WTC11 (cell line): ENCODE measurements around the gene LAD1. TPM values are rescaled to one million over a fixed set of nuclear protein-coding genes. Genes with fewer than 3 reads are reported as not detected.

ENCODE experiments used
- ATAC-seq: fragments of 200-7000 bp; cut with Tn5 transposase; 2 replicates; pipeline ENCODE4 v1.10.0; 2021; ENCODE audit warnings: mild to moderate bottlenecking, moderate library complexity
- CTCF ChIA-PET: fragments of 300-600 bp; sonication (Branson Sonifier 250); formaldehyde crosslinking; loops from one replicate; lab custom pipeline; 2021; ENCODE audit warnings: antibody characterized with exemption; lab: Charles Lee
- POLR2A ChIA-PET: fragments of 350-600 bp; sonication (Branson Sonifier 250); formaldehyde crosslinking; loops from one replicate; lab custom pipeline; 2021; ENCODE audit warnings: antibody characterized with exemption; lab: Charles Lee
- DNase-seq: peaks from one replicate; pipeline ENCODE4 v3.0.0; 2021; ENCODE audit warnings: low spot score
- H3K27ac Mint-ChIP-seq: 2 replicates; pipeline ENCODE4 v1.8.0; 2021; ENCODE audit warnings: mixed read lengths
- H3K27me3 Mint-ChIP-seq: 2 replicates; pipeline ENCODE4 v1.8.0; 2021; ENCODE audit warnings: low read depth, mild to moderate bottlenecking, moderate library complexity, mixed read lengths
- H3K36me3 Mint-ChIP-seq: 2 replicates; pipeline ENCODE4 v1.8.0; 2021; ENCODE audit warnings: mixed read lengths
- H3K4me1 Mint-ChIP-seq: 2 replicates; pipeline ENCODE4 v1.8.0; 2022; ENCODE audit warnings: mixed read lengths
- H3K4me3 Mint-ChIP-seq: 2 replicates; pipeline ENCODE4 v1.8.0; 2021; ENCODE audit warnings: mild to moderate bottlenecking, moderate library complexity, mixed read lengths
- H3K9me3 Mint-ChIP-seq: 2 replicates; pipeline ENCODE4 v1.8.0; 2021; ENCODE audit warnings: mixed read lengths
- ATF1 ChIP-seq: sonication (generic); formaldehyde crosslinking; IDR thresholded peaks from 2 replicates; pipeline ENCODE4 v1.8.1; 2023; ENCODE audit warnings: mild to moderate bottlenecking, moderate library complexity, missing genetic modification reagents
- CBFB ChIP-seq: sonication (generic); formaldehyde crosslinking; IDR thresholded peaks from 2 replicates; pipeline ENCODE4 v1.8.1; 2022; ENCODE audit warnings: mild to moderate bottlenecking, low read depth, missing genetic modification reagents
- CTCF ChIP-seq: fragments of 200-600 bp; IDR thresholded peaks from 2 replicates; pipeline ENCODE4 v1.8.0; 2022; ENCODE audit warnings: antibody characterized with exemption
- E2F1 ChIP-seq: sonication (generic); formaldehyde crosslinking; IDR thresholded peaks from 2 replicates; pipeline ENCODE4 v1.8.0; 2022; ENCODE audit warnings: mild to moderate bottlenecking, missing genetic modification reagents
- GTF2I ChIP-seq: fragments of 250-450 bp; sonication (Bioruptor Pico); conservative IDR thresholded peaks from 2 replicates; pipeline ENCODE4 v1.4.0; 2021; ENCODE audit warnings: mild to moderate bottlenecking
- KAT7 ChIP-seq: sonication (generic); formaldehyde crosslinking; IDR thresholded peaks from 2 replicates; pipeline ENCODE4 v1.8.1; 2023; ENCODE audit warnings: missing genetic modification reagents, mild to moderate bottlenecking, borderline replicate concordance
- MLX ChIP-seq: sonication (generic); formaldehyde crosslinking; IDR thresholded peaks from 2 replicates; pipeline ENCODE4 v1.8.1; 2023; ENCODE audit warnings: mild to moderate bottlenecking, missing genetic modification reagents, moderate library complexity
- MXD4 ChIP-seq: fragments of 250-450 bp; sonication (Bioruptor Pico); IDR thresholded peaks from 2 replicates; pipeline ENCODE4 v1.8.0; 2021; ENCODE audit warnings: mild to moderate bottlenecking, moderate library complexity, borderline replicate concordance
- PREB ChIP-seq: sonication (generic); formaldehyde crosslinking; IDR thresholded peaks from 2 replicates; pipeline ENCODE4 v1.8.1; 2022; ENCODE audit warnings: mild to moderate bottlenecking, missing genetic modification reagents, moderate library complexity, borderline replicate concordance
- ZBTB43 ChIP-seq: sonication (generic); formaldehyde crosslinking; IDR thresholded peaks from 2 replicates; pipeline ENCODE4 v1.8.1; 2023; ENCODE audit warnings: mild to moderate bottlenecking, missing genetic modification reagents
- ZNF396 ChIP-seq: fragments of 250-450 bp; sonication (Bioruptor Pico); IDR thresholded peaks from 2 replicates; pipeline ENCODE4 v1.8.0; 2021; ENCODE audit warnings: mild to moderate bottlenecking, moderate library complexity, borderline replicate concordance
- ZNF416 ChIP-seq: fragments of 250-450 bp; sonication (Bioruptor Pico); IDR thresholded peaks from 2 replicates; pipeline ENCODE4 v1.9.0; 2021; ENCODE audit warnings: mild to moderate bottlenecking, inconsistent platforms
- ZNF423 ChIP-seq: fragments of 250-450 bp; sonication (Bioruptor Pico); IDR thresholded peaks from 2 replicates; pipeline ENCODE4 v2.1.2; 2022; ENCODE audit warnings: mild to moderate bottlenecking, moderate library complexity
- ZNF671 ChIP-seq: fragments of 250-450 bp; sonication (Bioruptor Pico); IDR thresholded peaks from 2 replicates; pipeline ENCODE4 v1.8.0; 2021; ENCODE audit warnings: mild to moderate bottlenecking
- total RNA-seq: library from RNA; stranded (reverse); gene quantifications from 3 replicates; pipeline ENCODE4 v1.2.3, GENCODE V29; 2021
- TF ChIP-seq, protein P1 (sequence below): sonication (generic); formaldehyde crosslinking; IDR thresholded peaks from 2 replicates; pipeline ENCODE4 v1.8.1; 2023; ENCODE audit warnings: mild to moderate bottlenecking, missing genetic modification reagents, moderate library complexity
- TF ChIP-seq, protein P2 (sequence below): sonication (generic); formaldehyde crosslinking; IDR thresholded peaks from 2 replicates; pipeline ENCODE4 v1.8.1; 2022; ENCODE audit warnings: low read depth, mild to moderate bottlenecking, moderate library complexity, missing genetic modification reagents, borderline replicate concordance

The LAD1 gene
- total RNA-seq, 1 experiment from 2014 or later: 14.9 TPM

DNA sequence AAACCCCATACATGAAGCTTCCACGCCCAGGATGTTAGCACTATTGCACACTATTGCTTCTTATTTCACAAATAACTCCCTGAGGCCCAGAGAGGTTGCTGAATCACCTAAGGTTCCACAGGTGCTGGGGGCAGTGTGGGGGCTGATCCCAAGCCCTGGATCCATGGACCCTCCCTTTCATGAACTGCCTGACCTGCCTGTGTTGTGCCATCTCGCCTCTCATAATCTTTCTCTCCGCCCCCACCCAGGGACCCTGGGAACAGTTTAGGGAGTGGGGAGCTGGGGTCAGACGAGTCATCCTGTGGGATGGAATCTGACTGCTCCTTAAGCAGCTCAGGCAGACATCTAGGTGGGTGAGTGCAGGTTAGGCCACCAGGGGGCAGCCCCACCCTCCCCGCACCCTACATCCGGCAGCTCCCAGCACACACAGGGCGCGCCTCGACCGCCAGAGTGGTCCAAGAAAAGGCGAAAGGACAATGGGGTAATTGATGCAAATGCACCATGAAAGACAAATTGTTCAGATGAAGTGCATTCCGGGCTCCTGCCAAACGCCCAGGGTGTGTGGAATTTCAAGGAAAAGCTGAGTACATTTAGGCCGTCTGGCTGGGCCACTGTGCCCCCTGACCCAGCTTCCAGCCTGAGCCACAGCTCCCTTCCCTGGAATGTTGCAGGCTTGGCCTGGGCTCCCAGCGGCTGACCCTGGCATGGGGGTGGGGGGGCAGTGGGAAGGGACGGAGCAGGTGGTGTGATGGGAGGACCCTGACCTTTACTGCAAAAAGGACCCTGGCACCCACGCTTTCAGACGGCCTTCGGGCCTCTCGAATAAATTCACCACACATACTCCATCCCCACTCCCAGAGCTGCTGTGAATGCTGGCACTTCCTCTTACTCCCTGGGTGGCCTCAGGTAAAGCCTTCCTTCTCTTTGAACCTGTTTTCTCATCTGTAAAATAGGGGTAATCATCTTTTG is 49.1 kb upstream of the LAD1 start (continued):
- TF ChIP-seq ZBTB43 (CRISPR knock-in tag): 0 out of 2 replicates have a peak, but pooled peaks have one; percentile 39
- TF ChIP-seq KAT7 (CRISPR knock-in tag): no peak

- H3K36me3 Mint-ChIP-seq: no peaks in the 10 kb centered on the region
- ChIA-PET CTCF (interaction anchor here (1.1 to 8.3 kb wide), 4 partner anchors 9 to 67 kb away, joined by 3 to 264 read pairs (median 74); no protein-coding TSS in a partner anchor), POLR2A (interaction anchor here (1.2 kb wide), 1 partner anchor 35 kb away, joined by 3 read pairs; no protein-coding TSS in a partner anchor)
- H3K27ac Mint-ChIP-seq: no peak overlapping the region
- peaks cover 10% of the 10 kb centered on the region for H3K9me3 Mint-ChIP-seq
- DNase-seq (no peak), ATAC-seq (no peak)
- H3K4me1 Mint-ChIP-seq: peaks cover 28% of the 10 kb centered on the region
- H3K27me3 Mint-ChIP-seq: peaks cover 3% of the 10 kb centered on the region; the same call in 1 of the 2 replicates
- H3K4me3 Mint-ChIP-seq: no peak overlapping the region
- TF ChIP-seq ZNF416: no peak
- no peak for TF ChIP-seq ATF1 (CRISPR knock-in tag)
- no peak for TF ChIP-seq KAT7 (CRISPR knock-in tag)
- TF ChIP-seq ZNF671: no peak
- no peak for TF ChIP-seq CBFB (CRISPR knock-in tag)
Measured at GRCh38 chr1:201445310-201445709, 46.2 kb upstream of the LAD1 start.

GRCh38 chr1:201444792-201445191 is 45.7 kb upstream of the LAD1 start:
- no peaks in the 10 kb centered on the region for H3K36me3 Mint-ChIP-seq
- no peak for DNase-seq
- ChIA-PET POLR2A (interaction anchor here (1.2 kb wide), 1 partner anchor 36 kb away, joined by 3 read pairs; no protein-coding TSS in a partner anchor), CTCF (interaction anchor here (1.1 to 8.3 kb wide), 4 partner anchors 9 to 68 kb away, joined by 3 to 264 read pairs (median 74); no protein-coding TSS in a partner anchor)
- H3K27ac Mint-ChIP-seq: no peak overlapping the region
- peaks cover 3% of the 10 kb centered on the region; the same call in 1 of the 2 replicates for H3K27me3 Mint-ChIP-seq
- peaks cover 26% of the 10 kb centered on the region for H3K4me1 Mint-ChIP-seq
- TF ChIP-seq MLX (CRISPR knock-in tag): no peak
- no peak for TF ChIP-seq CTCF
- no peak for TF ChIP-seq E2F1 (CRISPR knock-in tag)
- TF ChIP-seq ZNF396: no peak
- TF ChIP-seq PREB: no peak
- TF ChIP-seq, protein P1, sequence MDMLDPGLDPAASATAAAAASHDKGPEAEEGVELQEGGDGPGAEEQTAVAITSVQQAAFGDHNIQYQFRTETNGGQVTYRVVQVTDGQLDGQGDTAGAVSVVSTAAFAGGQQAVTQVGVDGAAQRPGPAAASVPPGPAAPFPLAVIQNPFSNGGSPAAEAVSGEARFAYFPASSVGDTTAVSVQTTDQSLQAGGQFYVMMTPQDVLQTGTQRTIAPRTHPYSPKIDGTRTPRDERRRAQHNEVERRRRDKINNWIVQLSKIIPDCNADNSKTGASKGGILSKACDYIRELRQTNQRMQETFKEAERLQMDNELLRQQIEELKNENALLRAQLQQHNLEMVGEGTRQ: no peak
- TF ChIP-seq, protein P2, sequence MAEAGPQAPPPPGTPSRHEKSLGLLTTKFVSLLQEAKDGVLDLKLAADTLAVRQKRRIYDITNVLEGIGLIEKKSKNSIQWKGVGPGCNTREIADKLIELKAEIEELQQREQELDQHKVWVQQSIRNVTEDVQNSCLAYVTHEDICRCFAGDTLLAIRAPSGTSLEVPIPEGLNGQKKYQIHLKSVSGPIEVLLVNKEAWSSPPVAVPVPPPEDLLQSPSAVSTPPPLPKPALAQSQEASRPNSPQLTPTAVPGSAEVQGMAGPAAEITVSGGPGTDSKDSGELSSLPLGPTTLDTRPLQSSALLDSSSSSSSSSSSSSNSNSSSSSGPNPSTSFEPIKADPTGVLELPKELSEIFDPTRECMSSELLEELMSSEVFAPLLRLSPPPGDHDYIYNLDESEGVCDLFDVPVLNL (CRISPR knock-in tag): no peak
- no peak for TF ChIP-seq MXD4 (CRISPR knock-in tag)
- TF ChIP-seq ZNF423 (CRISPR knock-in tag): no peak
- TF ChIP-seq GTF2I (CRISPR knock-in tag): no peak
- TF ChIP-seq, all 79 proteins: peak for 0
- Mint-ChIP-seq H3K9me3 (peaks cover 10% of the 10 kb centered on the region), H3K4me3 (no peak overlapping the region)
- ATAC-seq: no peak
